GM12878 (cell line): ENCODE measurements around the gene PLK5.

Experiments
- CREB1 ChIP-seq: IDR thresholded peaks from 2 replicates; pipeline ENCODE4 v1.6.1; 2012; ENCODE audit warnings: low read depth, mild to moderate bottlenecking, inconsistent platforms
- CTCF ChIP-seq, 3 experiments: IDR thresholded peaks in 2 of 3; conservative IDR thresholded peaks in 1 of 3; 2 replicates each; pipeline ENCODE4 v1.5.1; 2011; ENCODE audit warnings: low read depth in 3 of 3, low read length in 3 of 3, mild to moderate bottlenecking in 3 of 3, control low read depth in 2 of 3, moderate library complexity in 2 of 3, inconsistent platforms in 1 of 3, mixed read lengths in 1 of 3; ENCODE audit not compliant: control insufficient read depth in 2 of 3, insufficient read depth in 1 of 3; ENCODE audit errors: extremely low read depth in 1 of 3
- EED ChIP-seq: sonication (generic); IDR thresholded peaks from 2 replicates; pipeline ENCODE4 v1.6.1; 2016; ENCODE audit warnings: antibody characterized with exemption, low read depth
- IKZF1 ChIP-seq: fragments of 450-650 bp; conservative IDR thresholded peaks from 2 replicates; pipeline ENCODE4 v1.6.1; 2017; ENCODE audit warnings: antibody characterized with exemption, mild to moderate bottlenecking
- JUND ChIP-seq: IDR thresholded peaks from 2 replicates; pipeline ENCODE4 v1.6.1; 2012; ENCODE audit warnings: low read depth, mild to moderate bottlenecking, low read length, improper control_type of control experiment, moderate library complexity
- POLR2A ChIP-seq: IDR thresholded peaks from 2 replicates; pipeline ENCODE4 v1.6.1; 2011; ENCODE audit warnings: low read depth, mild to moderate bottlenecking, low read length
- POLR2AphosphoS5 ChIP-seq: IDR thresholded peaks from 2 replicates; pipeline ENCODE4 v1.6.1; 2011; ENCODE audit warnings: mild to moderate bottlenecking, low read length, inconsistent platforms
- ZNF274 ChIP-seq: IDR thresholded peaks from one replicate; pipeline ENCODE4 v1.8.0; 2011; ENCODE audit not compliant: insufficient read length, insufficient read depth

GRCh38 chr19:1520203-1520780 lies 3.6 kb upstream of the PLK5 start:
- TF ChIP-seq EED (no peak), JUND (no peak), IKZF1 (no peak), POLR2A (no peak), CTCF (IDR thresholded peaks at IDR 0.05 in 2 of 3, conservative IDR thresholded peaks at IDR 0.05 in 1 of 3; ENCODE audit: control insufficient read depth in 2 of 3, extremely low read depth in 1 of 3, insufficient read depth in 1 of 3, low read depth in 3 of 3, low read length in 3 of 3) (no peak), ZNF274 (no peak), CREB1 (no peak), POLR2AphosphoS5 (no peak)
